ENCODE results near the gene TBC1D14.
"Not testable (repeated sequence)": the region's sequence is repeated elsewhere in the genome, so short reads cannot be mapped to it uniquely, and the experiment has no call there.

Gene TBC1D14

DNA sequence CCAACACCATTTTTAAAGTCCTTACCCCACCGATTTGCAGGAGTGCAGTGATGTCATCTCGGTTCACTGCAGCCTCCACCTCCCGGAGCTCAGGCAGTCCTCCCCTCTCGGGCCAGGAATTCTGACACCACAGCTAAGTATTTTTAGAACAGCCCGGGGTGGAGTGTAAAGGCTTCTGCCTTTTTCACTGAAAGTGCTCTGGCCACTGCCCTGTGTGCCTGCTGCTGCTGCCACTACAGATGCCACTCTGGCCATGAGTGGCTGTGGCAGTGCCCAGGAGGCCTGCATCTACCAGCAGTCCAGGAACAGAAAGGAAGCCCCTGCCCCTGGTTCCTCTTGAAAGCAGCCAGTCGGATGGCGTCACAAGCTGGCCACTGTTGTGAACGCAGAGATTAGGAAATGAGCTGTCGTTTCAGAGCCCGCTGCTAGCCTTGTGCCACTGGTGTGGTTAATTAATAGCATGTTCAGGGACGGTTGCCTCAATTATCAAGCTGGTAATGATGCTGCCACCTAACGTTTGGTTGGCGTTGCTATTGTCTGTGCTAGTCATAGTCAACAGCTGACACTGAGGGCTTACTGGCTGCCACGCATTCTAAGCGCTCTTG is 23.6 kb upstream of the TBC1D14 start:
- TF ChIP-seq, protein P1, sequence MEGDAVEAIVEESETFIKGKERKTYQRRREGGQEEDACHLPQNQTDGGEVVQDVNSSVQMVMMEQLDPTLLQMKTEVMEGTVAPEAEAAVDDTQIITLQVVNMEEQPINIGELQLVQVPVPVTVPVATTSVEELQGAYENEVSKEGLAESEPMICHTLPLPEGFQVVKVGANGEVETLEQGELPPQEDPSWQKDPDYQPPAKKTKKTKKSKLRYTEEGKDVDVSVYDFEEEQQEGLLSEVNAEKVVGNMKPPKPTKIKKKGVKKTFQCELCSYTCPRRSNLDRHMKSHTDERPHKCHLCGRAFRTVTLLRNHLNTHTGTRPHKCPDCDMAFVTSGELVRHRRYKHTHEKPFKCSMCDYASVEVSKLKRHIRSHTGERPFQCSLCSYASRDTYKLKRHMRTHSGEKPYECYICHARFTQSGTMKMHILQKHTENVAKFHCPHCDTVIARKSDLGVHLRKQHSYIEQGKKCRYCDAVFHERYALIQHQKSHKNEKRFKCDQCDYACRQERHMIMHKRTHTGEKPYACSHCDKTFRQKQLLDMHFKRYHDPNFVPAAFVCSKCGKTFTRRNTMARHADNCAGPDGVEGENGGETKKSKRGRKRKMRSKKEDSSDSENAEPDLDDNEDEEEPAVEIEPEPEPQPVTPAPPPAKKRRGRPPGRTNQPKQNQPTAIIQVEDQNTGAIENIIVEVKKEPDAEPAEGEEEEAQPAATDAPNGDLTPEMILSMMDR (conservative IDR thresholded peaks at IDR 0.05), result peak; percentile 73
- no peak overlapping the region for H3K27ac ChIP-seq

DNA sequence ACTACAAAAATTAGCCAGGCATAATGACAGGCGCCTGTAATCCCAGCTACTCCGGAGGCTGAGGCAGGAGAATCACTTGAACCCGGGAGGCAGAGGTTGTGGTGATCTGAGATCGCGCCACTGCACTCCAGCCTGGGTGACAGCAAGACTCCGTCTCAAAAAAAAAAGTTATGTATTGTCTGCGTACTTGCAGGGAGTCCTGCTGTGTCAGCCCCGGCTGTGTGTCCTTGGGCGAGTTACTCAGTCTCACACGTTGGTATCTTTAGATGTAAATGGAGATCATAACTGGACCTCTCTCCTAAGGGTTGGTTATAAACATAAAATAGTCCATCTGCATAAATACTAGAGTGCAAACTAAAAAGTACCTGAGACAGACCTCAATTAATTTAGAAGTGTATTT is 22.7 kb upstream of the TBC1D14 start:
- TF ChIP-seq, protein P1 (conservative IDR thresholded peaks at IDR 0.05), result no peak
- no peak overlapping the region for H3K27ac ChIP-seq

DNA sequence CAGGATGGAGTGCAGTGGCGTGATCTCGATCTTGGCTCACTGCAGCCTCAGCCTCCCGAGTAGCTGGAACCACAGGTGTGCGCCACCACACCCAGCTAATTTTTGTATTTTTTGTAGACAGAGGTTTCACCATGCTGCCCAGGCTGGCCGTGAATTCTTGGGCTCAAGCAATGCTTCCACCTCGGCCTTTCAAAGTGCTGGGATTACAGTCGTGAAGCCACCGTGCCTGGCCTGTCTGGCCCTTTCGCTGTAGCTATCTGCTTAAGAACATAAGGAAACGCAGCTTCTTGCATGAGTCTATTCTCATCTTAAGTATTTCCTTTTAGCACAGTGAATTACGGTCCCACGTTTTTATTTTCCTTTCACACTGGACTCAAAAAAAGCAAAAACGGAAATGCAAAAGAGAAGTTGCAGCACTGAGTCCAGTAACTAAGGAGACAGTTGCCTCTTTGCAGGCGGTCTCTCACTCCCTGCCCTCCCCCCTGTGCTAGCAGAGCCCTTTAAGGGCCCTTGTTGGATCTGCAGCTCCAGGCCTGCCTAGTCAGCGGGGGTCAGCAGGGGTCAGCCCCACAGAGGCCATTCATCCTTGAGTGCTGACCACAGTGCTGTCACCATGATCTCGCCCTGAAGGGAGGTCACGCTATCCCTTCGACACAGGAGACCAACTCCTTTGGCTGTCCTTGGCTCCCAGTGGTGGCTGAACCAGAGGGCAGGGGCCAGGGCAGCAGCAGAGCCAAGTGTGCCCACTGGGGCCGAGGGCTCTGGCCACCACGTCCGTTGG is 21.8 kb upstream of the TBC1D14 start:
- H3K27ac ChIP-seq, result no peak overlapping the region
- TF ChIP-seq, protein P1 (conservative IDR thresholded peaks at IDR 0.05), result no peak

DNA sequence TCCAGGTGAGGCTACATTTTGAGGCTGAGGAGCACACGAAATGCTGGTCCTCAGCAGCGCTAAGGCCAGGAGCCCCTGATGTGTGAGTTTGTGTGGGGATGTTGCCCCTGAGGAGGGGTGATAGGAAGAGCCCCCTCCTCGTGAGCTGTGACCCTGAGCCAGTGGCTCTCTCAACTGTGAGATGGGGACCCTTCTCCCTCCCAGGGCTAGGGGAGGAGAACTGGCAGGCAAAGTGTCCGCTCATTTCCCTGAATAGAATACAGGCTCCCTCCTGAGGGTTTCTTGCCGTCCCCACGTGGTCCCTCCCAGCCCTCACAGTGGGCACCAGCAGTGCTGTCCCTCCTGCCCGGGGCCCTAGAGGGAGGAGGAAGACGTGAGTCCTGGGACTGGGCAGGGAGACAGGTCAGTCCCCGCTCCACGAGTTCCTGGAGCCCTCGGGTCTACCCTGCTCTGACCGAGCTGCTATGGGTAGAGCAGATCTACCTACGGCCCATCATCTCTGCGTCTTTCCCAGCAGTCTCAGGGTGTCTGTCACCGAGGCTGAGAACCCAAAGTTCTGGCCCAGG is 21.0 kb upstream of the TBC1D14 start:
- TF ChIP-seq, protein P1 (conservative IDR thresholded peaks at IDR 0.05), result no peak
- H3K27ac ChIP-seq, result no peak overlapping the region

DNA sequence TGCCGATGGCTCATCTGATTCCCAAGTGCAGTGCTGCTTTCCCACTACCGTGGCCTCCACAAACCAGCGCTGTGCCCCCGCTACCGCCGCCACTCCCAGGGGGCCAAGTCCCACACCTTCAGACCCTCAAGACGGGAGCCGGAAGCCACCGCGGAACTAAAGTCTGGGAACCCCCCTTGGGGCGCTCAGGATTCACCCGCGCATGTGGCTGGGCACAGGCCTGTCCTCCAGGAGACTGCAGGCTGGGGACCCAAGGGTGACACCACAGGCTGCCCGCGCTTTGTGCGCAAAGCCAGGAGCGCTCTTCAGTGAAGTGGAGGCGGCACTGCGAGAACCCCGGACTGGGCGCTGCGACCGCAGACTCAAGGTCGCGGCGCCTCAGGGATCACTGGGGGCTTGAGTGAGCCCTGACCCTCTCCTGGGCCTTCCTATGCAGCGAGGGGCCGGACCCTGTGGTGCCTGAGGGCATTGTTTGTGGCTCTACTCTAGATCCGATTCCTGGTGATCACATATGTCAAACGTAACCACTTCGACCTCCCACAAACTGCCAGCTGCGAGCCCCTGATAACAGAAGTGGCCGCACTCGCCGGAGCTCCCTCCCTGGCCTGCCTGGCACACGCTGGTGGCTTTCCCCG is 20.4 kb upstream of the TBC1D14 start:
- no peak overlapping the region for H3K27ac ChIP-seq
- TF ChIP-seq, protein P1 (conservative IDR thresholded peaks at IDR 0.05), result no peak

DNA sequence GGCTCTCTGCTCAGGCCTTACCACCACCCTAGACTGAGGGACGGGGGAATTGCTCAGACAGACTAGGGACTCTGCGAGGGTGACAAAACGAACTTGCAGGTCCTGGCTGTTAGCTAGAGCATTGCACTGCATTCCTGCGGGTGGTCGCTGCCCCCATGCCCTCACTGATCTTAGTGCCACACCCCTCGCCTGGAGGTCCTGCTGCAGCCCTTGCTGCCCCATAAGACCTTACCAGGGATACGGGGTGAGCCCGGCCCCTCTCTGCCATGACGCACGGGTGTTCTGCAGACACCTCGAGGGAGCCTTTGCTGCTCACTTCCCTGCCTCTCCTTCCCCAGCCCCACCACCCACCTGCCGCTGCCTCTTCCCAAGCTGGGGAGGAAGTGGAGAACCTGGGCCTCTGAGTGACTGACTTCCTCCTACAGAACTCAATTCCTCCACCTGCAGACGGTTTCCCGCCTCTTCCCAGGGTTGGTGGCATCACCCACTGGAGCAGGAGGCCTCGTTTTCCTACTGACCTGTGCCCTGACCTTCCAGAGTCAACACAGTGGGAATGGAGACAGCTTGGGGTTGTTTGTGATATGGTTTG is 19.8 kb upstream of the TBC1D14 start:
- H3K27ac ChIP-seq, result no peak overlapping the region
- TF ChIP-seq, protein P1 (conservative IDR thresholded peaks at IDR 0.05), result no peak

DNA sequence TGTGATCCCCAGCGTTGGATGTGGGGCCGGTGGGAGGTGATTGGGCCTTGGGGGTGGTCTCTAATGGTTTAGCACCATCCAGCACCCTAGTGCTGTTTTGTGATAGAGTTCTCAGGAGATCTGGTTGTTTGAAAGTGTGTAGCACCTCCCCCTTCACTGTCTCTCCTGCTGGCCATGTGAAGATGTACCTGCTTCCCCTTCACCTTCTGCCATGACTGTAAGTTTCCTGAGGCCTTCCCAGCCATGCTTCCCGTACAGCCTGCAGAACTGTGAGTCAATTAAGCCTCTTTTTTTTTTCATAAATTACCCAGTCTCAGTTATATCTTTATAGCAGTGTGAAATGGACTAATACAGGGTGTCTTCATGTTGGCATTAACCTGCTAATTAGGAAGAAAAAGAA is 19.3 kb upstream of the TBC1D14 start:
- TF ChIP-seq, protein P1 (conservative IDR thresholded peaks at IDR 0.05), result no peak
- no peak overlapping the region for H3K27ac ChIP-seq

DNA sequence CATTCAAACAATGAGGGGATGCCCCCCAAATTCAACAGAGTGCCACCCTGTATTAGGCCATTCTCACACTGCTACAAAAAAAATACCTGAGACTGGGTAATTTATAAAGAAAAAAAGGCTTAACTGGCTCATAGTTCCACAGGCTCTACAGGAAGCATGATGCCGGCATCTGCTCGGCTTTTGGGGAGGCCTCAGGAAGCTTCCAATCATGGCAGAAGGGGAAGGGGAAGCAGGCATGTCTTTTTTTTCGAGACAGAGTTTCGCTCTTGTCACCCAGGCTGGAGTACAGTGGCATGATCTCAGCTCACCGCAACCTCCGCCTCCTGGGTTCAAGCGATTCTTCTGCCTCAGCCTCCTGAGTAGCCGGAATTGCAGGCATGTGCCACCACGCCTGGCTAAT is 18.7 kb upstream of the TBC1D14 start:
- not testable (repeated sequence) for H3K27ac ChIP-seq

Measured in VCaP (cell line).